Measurements from ENCODE around the gene KDM6A.

- TF ChIP-seq POLR2A (IDR thresholded peaks at IDR 0.05) (no peak), EP300 (IDR thresholded peaks at IDR 0.05) (no peak), CTCF (IDR thresholded peaks at IDR 0.05) (peak in 4 of 5 experiments; percentile 37 to 60 (median 56))
Measured at GRCh38 chrX:45070116-45071007, 197.4 kb downstream of the KDM6A start.
